GM19023 (cell line): Measurements from ENCODE around the gene ELF1.
"Not testable (repeated sequence)": the region's sequence is repeated elsewhere in the genome, so short reads cannot be mapped to it uniquely, and the experiment has no call there.

Experiments used
- ATAC-seq: cut with Tn5 transposase; IDR thresholded peaks from one replicate; pipeline ENCODE4 v1.9.1; 2021; ENCODE audit warnings: mild to moderate bottlenecking, moderate library complexity; ENCODE audit not compliant: unreplicated experiment

The ELF1 gene

DNA sequence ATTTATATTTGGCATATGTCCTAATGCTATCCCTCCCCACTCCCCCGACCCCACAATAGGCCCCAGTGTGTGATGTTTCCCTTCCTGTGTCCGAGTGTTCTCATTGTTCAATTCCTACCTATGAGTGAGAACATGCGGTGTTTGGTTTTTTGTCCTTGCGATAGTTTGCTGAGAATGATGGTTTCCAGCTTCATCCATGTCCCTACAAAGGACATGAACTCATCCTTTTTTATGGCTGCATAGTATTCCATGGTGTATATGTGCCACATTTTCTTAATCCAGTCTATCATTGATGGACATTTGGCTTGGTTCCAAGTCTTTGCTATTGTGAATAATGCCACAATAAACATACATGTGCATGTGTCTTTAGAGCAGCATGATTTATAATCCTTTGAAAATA is 23.3 kb upstream of the ELF1 start:
- not testable (repeated sequence) for ATAC-seq

DNA sequence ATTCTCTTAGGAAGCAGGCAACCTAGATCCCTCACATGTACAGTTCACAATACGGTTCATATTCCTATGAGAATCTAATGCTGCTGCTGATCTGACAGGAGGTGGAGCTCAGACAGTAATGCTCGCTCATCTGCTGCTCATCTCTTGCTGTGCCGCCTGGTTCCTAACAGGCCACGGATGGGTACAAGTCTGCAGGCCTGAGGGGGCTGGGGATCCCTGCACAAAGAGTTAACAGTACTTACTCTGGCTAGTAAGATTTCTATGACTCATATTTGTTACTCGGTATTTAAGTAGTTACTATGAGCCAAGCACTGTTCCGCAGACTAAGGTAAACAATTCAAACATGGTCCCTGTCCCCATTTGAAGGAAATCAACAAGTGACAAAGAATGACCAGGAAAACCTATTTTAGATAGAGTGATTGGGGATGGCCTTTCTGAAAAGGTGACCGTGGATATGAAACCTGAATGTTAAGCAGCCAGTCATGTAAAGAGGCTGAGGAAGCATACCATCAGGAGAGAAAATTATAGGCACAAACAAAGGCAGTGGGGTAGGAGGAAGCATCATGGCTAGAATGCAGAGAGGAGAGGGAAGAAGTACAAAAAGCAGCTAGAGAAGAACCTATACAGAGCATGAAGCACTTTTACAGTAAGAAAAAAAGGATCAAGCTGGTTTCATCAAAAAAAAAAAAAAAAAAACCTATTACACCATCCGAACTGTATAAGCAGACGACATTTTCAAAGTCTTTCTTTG is 21.6 kb upstream of the ELF1 start:
- no peak for ATAC-seq

DNA sequence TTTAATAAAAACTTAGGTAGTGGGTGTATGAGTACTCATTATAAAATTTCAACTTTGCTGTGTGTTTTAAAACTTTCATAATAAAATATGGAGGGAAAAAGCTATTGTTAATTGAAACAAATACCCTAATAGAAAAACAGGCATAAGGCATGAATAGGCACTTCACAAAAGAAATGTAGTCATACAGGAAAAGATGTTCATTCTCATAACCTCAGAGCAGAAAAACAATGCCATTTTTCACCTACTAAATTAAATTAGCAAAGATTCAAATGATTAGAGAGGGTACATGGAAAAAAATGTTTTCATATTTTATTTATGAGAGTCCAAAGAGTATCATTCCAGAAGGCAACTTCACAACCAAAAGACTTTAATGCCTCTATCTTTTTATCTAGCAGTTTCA is 20.6 kb upstream of the ELF1 start:
- no peak for ATAC-seq

DNA sequence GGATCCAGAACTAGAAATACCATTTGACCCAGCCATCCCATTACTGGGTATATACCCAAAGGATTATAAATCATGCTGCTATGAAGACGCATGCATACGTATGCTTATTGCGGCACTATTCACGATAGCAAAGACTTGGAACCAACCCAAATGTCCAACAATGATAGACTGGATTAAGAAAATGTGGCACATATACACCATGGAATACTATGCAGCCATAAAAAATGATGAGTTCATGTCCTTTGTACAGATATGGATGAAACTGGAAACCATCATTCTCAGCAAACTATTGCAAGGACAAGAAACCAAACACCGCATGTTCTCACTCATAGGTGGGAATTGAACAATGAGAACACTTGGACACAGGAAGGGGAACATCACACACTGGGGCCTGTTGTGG is 17.4 kb upstream of the ELF1 start:
- not testable (repeated sequence) for ATAC-seq

DNA sequence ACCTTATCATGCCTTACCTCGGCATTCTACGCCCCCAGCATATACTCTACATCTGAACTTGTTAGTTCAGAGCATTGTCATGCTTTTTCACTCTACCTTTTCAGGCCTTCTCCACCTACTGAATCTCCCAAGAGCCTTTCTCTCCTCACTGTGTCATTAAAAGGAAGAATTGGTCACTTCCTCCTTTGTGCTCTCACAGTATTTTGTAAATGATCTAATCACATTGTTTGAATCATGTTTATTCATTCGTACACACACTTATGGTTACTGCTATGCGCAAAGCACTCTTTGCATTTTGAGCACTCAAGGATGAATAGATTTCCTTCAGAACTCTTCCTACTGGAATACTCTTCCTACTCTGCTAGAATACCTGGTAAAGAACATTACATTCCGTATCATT is 15.8 kb upstream of the ELF1 start:
- ATAC-seq: no peak

DNA sequence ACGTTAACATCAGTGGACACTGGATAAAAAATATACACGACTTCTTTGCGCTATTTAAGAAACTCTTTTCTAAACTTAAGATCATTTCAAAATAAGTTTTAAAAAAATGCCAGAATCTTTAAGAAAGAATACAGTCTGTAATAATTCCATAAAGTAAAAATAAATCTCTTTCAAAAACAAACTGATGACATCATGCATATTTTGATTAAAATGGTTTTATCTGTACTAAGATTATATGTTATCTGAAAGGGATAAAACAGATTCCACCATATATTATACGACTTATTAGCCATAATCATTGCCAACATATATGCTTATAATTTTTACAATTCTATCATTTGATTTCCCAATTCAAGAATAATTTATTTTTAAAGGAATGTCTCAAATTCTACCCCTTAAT is 15.3 kb upstream of the ELF1 start:
- ATAC-seq: no peak

DNA sequence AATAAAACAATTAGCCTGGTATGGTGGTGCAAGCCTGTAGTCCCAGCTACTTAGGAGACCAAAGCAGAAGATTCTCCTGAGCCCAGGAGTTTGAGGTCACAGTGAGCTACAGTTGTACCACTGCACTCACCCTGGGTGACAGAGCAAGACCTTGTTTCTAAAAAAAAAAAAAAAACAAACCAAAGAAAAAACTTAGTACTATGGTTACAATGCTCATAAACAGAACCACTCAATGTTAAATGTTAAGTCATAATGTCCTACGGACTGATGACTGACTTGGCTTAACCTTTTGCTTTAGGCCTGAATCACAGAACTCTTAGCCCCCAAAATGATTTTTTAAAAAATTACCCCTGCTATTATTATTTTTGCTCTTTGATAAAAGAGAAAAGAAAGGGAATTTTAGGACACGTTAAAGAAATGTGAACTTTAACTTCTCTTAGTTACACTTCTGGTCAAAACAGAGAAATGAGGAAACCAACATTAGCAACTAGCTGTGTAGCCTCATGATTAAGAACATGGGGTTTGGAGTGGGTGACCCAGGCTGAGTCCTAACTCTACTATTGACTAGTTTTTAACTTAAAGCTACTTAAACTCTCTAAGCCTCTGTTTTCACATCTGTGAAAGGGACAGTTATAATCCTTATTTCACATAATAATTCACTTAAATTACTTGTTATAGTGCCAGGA is 13.7 kb upstream of the ELF1 start:
- no peak for ATAC-seq

DNA sequence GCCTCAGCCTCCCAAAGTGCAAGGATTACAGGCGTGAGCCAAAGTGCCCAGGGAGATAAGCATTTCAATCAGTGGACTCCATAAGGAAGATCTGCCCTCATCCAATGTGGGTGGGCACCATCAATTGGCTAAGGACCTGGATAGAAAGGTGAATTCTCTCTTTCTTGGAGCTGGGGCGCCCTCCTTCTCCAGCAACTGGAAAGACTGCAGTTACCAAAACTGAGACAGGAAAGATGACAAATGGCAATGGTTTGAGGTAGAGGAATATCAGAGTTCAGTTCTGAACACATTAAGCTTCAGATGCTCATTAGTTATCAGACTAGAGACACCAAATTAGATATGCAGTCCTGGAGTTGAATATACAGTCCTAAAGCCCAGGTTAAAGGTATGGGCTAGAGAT is 10.5 kb upstream of the ELF1 start:
- no peak for ATAC-seq

DNA sequence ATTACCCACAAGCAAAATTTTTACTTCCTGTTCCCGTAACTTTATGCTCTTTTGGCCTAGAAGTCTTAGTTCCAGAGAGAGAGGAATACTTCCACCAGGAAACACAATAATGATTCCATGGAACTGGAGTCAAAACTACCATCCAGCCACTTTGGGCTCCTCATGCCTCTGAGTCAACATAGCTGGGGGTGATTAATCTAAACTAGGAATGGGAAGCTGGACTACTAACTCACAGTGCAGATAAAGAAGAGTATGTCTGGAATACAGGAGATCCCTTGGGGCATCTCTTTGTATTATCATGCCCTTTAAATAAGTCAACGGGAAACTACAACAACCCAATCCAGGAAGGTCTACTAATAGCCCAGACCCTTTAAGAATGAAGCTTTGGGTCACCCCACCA is 8.9 kb upstream of the ELF1 start:
- no peak for ATAC-seq

DNA sequence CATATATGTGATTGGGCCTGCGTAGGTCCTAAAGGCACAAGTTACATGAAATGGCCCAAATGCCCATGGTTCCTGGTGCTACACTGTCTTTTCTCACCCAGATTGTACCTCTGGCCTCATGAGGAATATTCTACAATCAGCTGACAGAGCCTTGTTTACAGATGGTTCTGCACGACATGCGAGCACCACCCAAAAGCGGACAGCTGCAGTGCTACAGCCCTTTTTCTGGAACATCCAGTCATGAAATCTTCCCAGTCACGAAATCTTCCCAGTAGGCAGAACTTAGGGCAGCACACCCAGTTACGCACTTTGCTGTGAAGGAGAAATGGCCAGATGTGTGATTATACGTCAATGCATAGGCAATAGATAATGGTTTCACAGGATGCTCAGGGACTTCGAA is 7.7 kb upstream of the ELF1 start:
- no peak for ATAC-seq

DNA sequence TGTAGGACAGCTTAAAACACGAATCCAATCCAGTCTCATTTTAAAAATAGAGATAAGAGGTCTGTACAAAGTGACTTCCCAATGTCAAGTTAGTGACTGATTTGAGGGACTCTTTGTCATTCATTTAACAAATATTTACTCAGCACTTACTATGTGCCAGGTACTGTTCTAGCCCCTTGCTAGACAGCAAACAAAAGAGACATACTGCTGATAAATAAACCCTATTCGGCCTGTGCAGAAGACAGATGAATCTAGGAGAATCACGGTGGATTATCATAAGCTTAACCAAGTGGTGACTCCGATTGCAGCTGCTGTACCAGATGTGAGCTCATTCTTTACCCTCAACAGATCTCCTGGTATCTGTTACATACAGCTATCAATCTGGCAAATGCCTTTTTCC is 6.4 kb upstream of the ELF1 start:
- no peak for ATAC-seq

DNA sequence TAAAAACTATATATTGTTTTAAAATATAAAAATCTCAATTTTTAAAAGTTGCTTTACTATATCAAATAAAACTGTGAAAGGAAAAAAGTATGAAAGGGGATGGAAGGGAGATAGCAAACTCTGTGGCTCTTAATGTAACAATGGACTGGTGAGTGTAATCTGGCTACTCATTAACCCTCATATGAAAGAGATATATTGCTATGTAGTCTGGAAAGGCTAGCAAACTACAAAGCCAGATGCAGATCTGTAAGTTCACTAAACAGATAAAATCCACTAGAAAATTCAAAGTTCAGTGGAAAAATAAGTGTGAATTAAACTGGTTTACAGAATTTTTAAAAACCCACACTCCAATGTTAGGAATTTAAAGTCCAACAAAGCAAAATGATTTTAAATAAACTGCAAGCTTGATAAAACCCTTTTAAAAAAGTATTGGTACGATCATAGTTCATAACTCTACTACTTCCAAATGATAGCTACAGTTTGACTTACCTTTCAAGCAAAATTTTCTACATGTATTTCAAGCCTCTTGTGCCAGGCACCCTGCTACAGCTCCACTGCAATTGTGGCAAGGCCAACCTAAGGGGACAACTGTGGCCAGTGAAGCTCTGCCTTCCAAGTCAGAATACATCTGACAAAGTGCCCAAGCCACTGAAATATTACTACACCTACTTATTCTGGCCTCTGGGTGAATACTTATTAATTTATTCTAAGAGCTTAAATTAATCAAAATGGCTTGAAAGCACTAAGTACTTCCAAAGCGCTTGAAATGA is 647 bp upstream of the ELF1 start:
- ATAC-seq: no peak

DNA sequence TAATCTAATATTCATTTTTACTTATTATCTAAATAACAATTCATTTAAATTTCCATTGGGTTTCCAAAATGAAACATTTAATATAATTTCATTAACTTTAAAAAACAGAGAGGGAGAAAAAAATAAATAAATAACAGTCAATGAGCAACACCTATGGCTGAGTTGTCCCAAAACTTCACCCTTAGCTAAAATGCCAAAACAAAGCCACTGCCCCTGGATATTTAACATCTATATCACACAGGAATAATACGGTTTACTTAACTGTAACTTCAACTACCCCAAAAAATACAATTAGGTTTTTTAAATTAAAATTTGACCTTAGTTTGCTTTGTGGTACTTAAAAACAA is 541 bp downstream of the ELF1 start:
- ATAC-seq: no peak

DNA sequence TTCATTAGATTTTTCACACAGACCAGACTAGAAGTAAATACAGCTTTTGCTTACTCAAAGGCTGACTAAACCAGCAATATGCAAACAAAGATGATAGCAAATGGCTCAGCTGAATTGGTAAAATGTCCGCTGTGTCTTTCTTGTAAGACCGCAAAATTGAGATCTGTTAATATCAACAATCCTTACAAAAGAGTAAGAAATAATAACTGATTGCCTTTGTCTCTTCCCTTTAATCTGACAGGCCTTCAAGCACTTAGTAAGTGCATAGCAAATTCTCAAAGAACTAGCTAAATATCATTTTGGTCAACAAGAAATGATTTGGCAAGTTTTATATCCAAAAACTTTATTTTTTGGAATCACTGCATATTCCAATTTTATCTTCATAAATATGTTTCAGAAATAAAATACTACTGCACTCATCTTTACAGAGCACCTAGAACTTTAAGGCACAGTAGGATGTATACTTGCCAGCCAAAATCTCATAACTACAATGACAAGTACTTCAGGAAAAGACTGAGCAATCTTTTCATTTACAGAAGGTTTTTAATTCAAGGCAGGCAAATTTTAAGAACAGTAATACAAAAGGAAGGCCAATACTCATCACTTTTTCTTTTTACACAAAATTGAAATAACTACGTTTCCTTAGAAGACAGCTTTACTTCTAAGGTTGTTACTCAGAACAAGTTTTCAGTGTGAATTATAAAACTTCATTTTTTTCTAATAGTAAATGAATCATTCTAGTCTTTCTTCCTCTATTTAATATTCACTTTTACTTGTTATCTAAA is 1.1 kb downstream of the ELF1 start:
- no peak for ATAC-seq

DNA sequence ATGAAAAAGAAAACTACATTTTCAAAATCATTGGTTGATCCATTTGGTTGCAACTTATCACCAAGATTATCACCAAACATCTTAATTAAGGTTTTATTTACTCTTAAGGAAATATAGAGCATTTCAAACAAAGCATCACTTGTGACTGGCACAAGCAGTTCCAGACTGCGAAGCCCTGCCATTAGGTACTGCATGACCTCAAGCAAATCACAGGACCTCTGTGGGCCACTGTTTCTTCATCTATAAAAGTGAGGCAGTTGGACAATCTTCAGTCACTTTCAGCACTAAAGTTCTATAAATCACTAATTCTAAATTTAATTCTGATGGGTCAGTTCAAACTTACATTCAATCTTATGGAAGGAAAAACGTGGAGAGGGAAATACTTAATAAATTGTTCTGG is 2.0 kb downstream of the ELF1 start:
- no peak for ATAC-seq

DNA sequence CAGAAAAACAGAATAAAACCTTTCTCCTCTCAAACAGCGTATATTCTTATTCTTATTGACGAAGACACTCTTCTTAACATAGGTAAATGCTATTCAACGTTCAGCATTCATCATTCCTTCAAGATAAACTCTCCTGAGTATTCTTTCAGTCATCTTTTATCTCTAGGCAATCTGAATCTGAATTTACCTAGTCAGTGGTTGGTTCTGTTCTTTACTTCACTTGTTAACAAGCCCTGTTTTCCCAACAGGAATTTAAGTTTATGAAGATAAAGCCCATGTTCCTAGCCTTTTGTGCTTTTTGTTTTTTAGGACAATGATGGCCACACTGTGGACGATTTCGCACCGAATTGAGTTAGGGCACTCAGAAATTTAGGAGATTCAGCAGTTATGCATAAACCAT is 3.2 kb downstream of the ELF1 start:
- ATAC-seq: no peak

DNA sequence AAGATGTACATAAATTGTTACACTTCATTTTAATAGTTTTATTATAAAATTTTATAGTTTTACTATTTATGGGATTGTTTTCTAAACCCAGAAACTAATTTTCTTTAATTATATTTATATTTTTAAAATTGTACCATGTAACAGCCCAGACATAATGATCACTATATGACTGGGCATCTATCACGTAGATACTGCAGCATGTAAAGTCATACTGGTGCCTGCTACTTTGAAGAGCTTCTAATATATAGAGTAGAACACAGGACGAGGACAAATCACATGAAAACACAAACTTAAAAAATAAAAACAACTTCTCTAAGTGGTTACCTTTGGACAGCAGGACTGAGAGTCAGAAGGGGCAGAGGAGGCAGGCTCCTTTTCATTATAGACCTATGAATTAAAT is 5.3 kb downstream of the ELF1 start:
- ATAC-seq: no peak

DNA sequence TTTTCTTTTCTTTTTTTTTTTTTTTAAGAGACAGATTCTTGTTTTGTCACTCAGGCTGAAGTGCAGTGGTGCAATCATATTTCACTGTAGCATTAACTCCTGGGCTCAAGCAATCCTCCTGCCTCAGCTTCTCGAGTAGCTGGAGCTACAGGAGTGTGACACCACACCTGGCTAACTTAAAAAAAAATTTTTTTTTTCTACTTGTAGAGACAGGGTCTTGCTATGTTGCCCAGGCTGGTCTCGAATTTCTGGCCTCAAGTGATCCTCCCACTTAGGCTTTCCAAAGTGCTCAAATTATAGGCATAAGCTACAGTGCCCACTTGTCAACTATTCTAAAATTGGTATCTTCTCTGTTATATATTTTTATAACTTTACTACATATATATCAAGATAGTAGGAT is 6.6 kb downstream of the ELF1 start:
- no peak for ATAC-seq

DNA sequence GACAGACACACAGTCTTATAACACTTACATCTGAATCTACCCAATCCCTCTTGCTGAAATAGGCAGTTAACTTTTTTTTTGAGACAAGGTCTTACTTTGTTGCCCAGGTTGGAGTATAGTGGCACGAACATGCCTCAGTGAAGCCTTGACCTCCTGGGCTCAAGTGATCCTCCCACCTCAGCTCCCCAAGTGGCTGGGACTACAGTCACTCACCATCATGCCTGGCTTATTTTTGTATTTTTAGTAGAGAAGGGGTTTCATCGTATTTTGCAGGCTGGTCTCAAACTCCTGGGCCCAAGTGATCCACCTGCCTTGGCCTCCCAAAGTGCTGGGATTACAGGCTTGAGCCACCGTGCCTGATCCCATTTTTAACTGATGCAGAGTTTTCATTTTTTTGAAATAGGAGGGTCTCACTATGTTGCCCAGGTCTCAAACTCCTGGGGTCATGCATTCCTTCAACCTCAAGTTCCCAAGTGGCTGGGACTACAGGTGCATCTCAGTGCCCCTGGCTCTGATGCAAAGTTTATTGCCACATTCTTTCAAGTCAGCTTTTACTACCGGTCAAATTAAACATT is 7.6 kb downstream of the ELF1 start:
- ATAC-seq: no peak

DNA sequence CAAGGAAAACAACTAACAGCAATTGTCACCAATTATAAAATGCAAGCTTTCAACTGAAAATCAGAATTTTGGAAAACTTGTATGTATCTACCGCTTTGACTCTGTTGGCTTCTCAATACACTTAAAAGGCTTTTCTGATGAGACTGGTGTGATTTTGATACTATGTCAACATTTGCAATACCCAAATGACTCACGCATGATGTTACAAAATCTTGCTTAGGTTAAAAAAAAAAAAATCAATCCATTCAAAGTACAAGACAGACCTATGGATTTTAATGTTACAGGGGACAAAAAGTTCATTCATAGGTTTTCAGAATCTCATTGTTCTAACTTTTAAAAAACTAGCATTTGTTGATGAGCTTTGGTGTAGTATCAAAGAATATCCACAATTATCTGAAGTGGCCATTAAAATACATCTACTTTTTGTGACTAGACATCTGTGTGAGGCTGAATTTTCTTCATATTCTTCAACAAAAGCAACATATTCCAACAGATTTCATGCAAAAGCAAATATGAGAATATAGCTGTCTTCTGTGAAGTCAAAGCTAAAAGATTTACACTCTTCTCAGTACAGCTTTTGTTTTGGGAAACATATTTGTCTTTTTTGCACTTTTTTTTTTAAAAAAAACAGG is 10.7 kb downstream of the ELF1 start:
- no peak for ATAC-seq

DNA sequence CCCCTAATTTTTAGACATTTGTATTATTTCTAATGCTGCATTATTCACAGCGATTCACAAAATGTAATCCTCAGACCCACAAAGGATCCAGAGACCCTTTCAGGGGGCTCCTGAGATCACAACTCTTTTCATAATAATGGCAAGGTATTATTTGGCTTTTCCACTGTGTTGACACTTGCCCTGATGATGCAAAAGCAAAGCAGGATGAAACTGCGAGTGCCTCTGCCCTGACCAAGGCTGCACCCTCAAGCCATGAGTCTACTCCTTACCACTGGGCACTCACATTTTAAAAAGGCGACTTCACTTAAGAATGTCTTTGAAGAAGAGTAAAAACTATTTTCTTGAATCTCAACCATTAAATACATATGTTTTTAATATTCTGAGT is 11.4 kb downstream of the ELF1 start:
- no peak for ATAC-seq
